Measurements from ENCODE around the gene WWP2. TPM values are rescaled to one million over a fixed set of nuclear protein-coding genes. Genes with fewer than 3 reads are reported as not detected.

The WWP2 gene
- total RNA-seq, 2 experiments from 2014 or later: 30.3 to 43.4 TPM

- H4K20me1 ChIP-seq (ENCODE audit: insufficient read depth, low read length): no peaks in the 10 kb centered on the region
- no peak overlapping the region for H3K27ac ChIP-seq (ENCODE audit: low read depth, low read length, poor library complexity, severe bottlenecking)
- no peak overlapping the region for H3K4me3 ChIP-seq (ENCODE audit: low read depth, low read length, poor library complexity, severe bottlenecking)
- no peak overlapping the region for H2AFZ ChIP-seq (ENCODE audit: low read length)
- no peaks in the 10 kb centered on the region for H3K9me2 ChIP-seq (ENCODE audit: insufficient read depth, low read length)
- intact Hi-C loops (cut with micrococcal nuclease; ENCODE audit: unreplicated experiment): no loop called here
- H3K4me2 ChIP-seq (ENCODE audit: low read length): no peak overlapping the region
- TF ChIP-seq EZH2phosphoT487 (IDR thresholded peaks at IDR 0.05; ENCODE audit: borderline replicate concordance, low read depth, low read length) (no peak), CTCF (conservative IDR thresholded peaks at IDR 0.05; ENCODE audit: low read length) (no peak)
- POLR2A ChIA-PET: no interaction called here
- H3K79me2 ChIP-seq (ENCODE audit: insufficient read depth, low read depth, low read length): no peaks in the 10 kb centered on the region
- H3K36me3 ChIP-seq (ENCODE audit: insufficient read depth, low read length): peaks cover 19% of the 10 kb centered on the region
- CTCF ChIA-PET (ENCODE audit: unreplicated experiment): interaction anchor here (0.6 kb wide), 1 partner anchor 482 kb away, joined by 3 read pairs; no protein-coding TSS in a partner anchor
- DNase-seq (ENCODE audit: low spot score): no peak
- no peaks in the 10 kb centered on the region for H3K9me3 ChIP-seq (ENCODE audit: low read length)
- H3K4me1 ChIP-seq (ENCODE audit: insufficient read depth, low read length, poor library complexity, severe bottlenecking): no peaks in the 10 kb centered on the region
- BruUV-seq (replicated peaks): no TSS peak
Measured at GRCh38 chr16:69883744-69884143, 121.6 kb downstream of the WWP2 start.

- DNase-seq (ENCODE audit: low spot score): no peak
- H3K4me2 ChIP-seq (ENCODE audit: low read length): no peak overlapping the region
- no peaks in the 10 kb centered on the region for H3K9me3 ChIP-seq (ENCODE audit: low read length)
- ChIA-PET POLR2A (interaction anchor here (0.5 kb wide), 1 partner anchor 116 kb away, joined by 4 read pairs; no protein-coding TSS in a partner anchor), CTCF (ENCODE audit: unreplicated experiment) (no interaction called here)
- peaks cover 23% of the 10 kb centered on the region for H3K36me3 ChIP-seq (ENCODE audit: insufficient read depth, low read length)
- no peak overlapping the region for H2AFZ ChIP-seq (ENCODE audit: low read length)
- H3K27ac ChIP-seq (ENCODE audit: low read depth, low read length, poor library complexity, severe bottlenecking): no peak overlapping the region
- no peaks in the 10 kb centered on the region for H3K9me2 ChIP-seq (ENCODE audit: insufficient read depth, low read length)
- no peaks in the 10 kb centered on the region for H3K4me1 ChIP-seq (ENCODE audit: insufficient read depth, low read length, poor library complexity, severe bottlenecking)
- H3K4me3 ChIP-seq (ENCODE audit: low read depth, low read length, poor library complexity, severe bottlenecking): no peak overlapping the region
- H3K79me2 ChIP-seq (ENCODE audit: insufficient read depth, low read depth, low read length): no peaks in the 10 kb centered on the region
- no TSS peak for BruUV-seq (replicated peaks)
- intact Hi-C loops (cut with micrococcal nuclease; ENCODE audit: unreplicated experiment): no loop called here
- H4K20me1 ChIP-seq (ENCODE audit: insufficient read depth, low read length): no peaks in the 10 kb centered on the region
- no peak for TF ChIP-seq EZH2phosphoT487 (IDR thresholded peaks at IDR 0.05; ENCODE audit: borderline replicate concordance, low read depth, low read length)
- no peak for TF ChIP-seq CTCF (conservative IDR thresholded peaks at IDR 0.05; ENCODE audit: low read length)
Measured at GRCh38 chr16:69885722-69886121, 123.6 kb downstream of the WWP2 start.

GRCh38 chr16:69886726-69887125 lies 124.6 kb downstream of the WWP2 start:
- Histone ChIP-seq H3K36me3 (ENCODE audit: insufficient read depth, low read length) (peaks cover 23% of the 10 kb centered on the region), H3K4me1 (ENCODE audit: insufficient read depth, low read length, poor library complexity, severe bottlenecking) (no peaks in the 10 kb centered on the region), H3K9me3 (ENCODE audit: low read length) (no peaks in the 10 kb centered on the region), H3K27ac (ENCODE audit: low read depth, low read length, poor library complexity, severe bottlenecking) (no peak overlapping the region), H3K4me2 (ENCODE audit: low read length) (no peak overlapping the region), H4K20me1 (ENCODE audit: insufficient read depth, low read length) (no peaks in the 10 kb centered on the region), H3K4me3 (ENCODE audit: low read depth, low read length, poor library complexity, severe bottlenecking) (no peak overlapping the region), H3K9me2 (ENCODE audit: insufficient read depth, low read length) (no peaks in the 10 kb centered on the region), H3K79me2 (ENCODE audit: insufficient read depth, low read depth, low read length) (no peaks in the 10 kb centered on the region), H2AFZ (ENCODE audit: low read length) (no peak overlapping the region)
- ChIA-PET POLR2A (no interaction called here), CTCF (ENCODE audit: unreplicated experiment) (no interaction called here)
- no TSS peak for BruUV-seq (replicated peaks)
- intact Hi-C loops (cut with micrococcal nuclease; ENCODE audit: unreplicated experiment): no loop called here
- TF ChIP-seq EZH2phosphoT487 (IDR thresholded peaks at IDR 0.05; ENCODE audit: borderline replicate concordance, low read depth, low read length): no peak
- no peak for TF ChIP-seq CTCF (conservative IDR thresholded peaks at IDR 0.05; ENCODE audit: low read length)
- no peak for DNase-seq (ENCODE audit: low spot score)

Data from OCI-LY7 (cell line).